CD4-positive, CD25-positive, alpha-beta regulatory T cell (primary cell): Measurements from ENCODE around the gene ABHD17A. TPM values are rescaled to one million over a fixed set of nuclear protein-coding genes. Genes with fewer than 3 reads are reported as not detected.
"Not testable (repeated sequence)": the region's sequence is repeated elsewhere in the genome, so short reads cannot be mapped to it uniquely, and the experiment has no call there.

Experiments used
- ATAC-seq, 2 donors: fragments of 150-1000 bp; cut with Tn5 transposase; one replicate each; pipeline ENCODE4 v1.10.0; 2021; ENCODE audit warnings: low read depth in 2 of 2, moderate number of reproducible peaks in 2 of 2, moderate library complexity in 1 of 2
- DNase-seq, 3 donors: peaks; one replicate each; pipeline versions ENCODE4 v3.0.0 to v3.0.0-alpha.2; 2012 to 2022; ENCODE audit warnings: mixed read lengths in 1 of 3
- H3K27ac ChIP-seq: one replicate; pipeline ENCODE4 v1.7.0; 2013; ENCODE audit warnings: mild to moderate bottlenecking, low read length; ENCODE audit not compliant: insufficient read depth, poor library complexity, severe bottlenecking
- H3K27me3 ChIP-seq: one replicate; pipeline ENCODE4 v1.7.0; 2013; ENCODE audit warnings: low read length; ENCODE audit not compliant: control insufficient read depth, insufficient read depth
- H3K36me3 ChIP-seq: one replicate; pipeline ENCODE4 v1.7.0; 2013; ENCODE audit warnings: mild to moderate bottlenecking, low read length, moderate library complexity; ENCODE audit not compliant: control insufficient read depth, insufficient read depth
- H3K4me1 ChIP-seq: 2 replicates; pipeline ENCODE4 v1.7.0; 2013; ENCODE audit warnings: mild to moderate bottlenecking, low read length; ENCODE audit not compliant: insufficient read depth, control insufficient read depth, poor library complexity, severe bottlenecking
- H3K4me3 ChIP-seq: one replicate; pipeline ENCODE4 v1.7.0; 2013; ENCODE audit warnings: low read depth, mild to moderate bottlenecking, low read length, moderate library complexity
- H3K9me3 ChIP-seq, 2 experiments: 1 replicate in 1 of 2; 2 replicates in 1 of 2; pipeline ENCODE4 v1.7.0; 2013; ENCODE audit warnings: low read length in 2 of 2, mild to moderate bottlenecking in 1 of 2, moderate library complexity in 1 of 2; ENCODE audit not compliant: control insufficient read depth in 2 of 2
- H3K27ac Mint-ChIP-seq, 3 donors: one replicate each; pipeline ENCODE4 v1.8.0; 2020 to 2022; ENCODE audit warnings: mild to moderate bottlenecking in 3 of 3, mixed read lengths in 3 of 3, moderate library complexity in 2 of 3
- H3K27me3 Mint-ChIP-seq: one replicate; pipeline ENCODE4 v1.8.0; 2022; ENCODE audit warnings: mild to moderate bottlenecking, mixed read lengths
- H3K36me3 Mint-ChIP-seq: one replicate; pipeline ENCODE4 v1.8.0; 2020; ENCODE audit warnings: mixed read lengths
- H3K4me1 Mint-ChIP-seq, 4 donors: one replicate each; pipeline ENCODE4 v1.8.0; 2020 to 2022; ENCODE audit warnings: mixed read lengths in 4 of 4, mild to moderate bottlenecking in 1 of 4
- H3K4me3 Mint-ChIP-seq, 4 donors: one replicate each; pipeline ENCODE4 v1.8.0; 2020 to 2022; ENCODE audit warnings: mild to moderate bottlenecking in 4 of 4, mixed read lengths in 4 of 4, moderate library complexity in 3 of 4
- H3K9me3 Mint-ChIP-seq, 7 donors: one replicate each; pipeline ENCODE4 v1.8.0; 2020 to 2022; ENCODE audit warnings: mixed read lengths in 7 of 7, mild to moderate bottlenecking in 3 of 7, moderate library complexity in 2 of 7
- polyA plus RNA-seq, 4 donors: library from polyadenylated mRNA; unstranded; fragments of 300-500 nt; fragmentation: Illumina TruSeq; gene quantifications; one replicate each; pipeline ENCODE4 v1.2.3, GENCODE V29; 2021
- total RNA-seq: library from RNA; stranded (reverse); gene quantifications from one replicate; pipeline ENCODE4 v1.2.3, GENCODE V29; 2022

Gene ABHD17A
- total and polyA plus RNA-seq, 5 donors from 2014 or later: 139 to 202 (median 152) TPM

DNA sequence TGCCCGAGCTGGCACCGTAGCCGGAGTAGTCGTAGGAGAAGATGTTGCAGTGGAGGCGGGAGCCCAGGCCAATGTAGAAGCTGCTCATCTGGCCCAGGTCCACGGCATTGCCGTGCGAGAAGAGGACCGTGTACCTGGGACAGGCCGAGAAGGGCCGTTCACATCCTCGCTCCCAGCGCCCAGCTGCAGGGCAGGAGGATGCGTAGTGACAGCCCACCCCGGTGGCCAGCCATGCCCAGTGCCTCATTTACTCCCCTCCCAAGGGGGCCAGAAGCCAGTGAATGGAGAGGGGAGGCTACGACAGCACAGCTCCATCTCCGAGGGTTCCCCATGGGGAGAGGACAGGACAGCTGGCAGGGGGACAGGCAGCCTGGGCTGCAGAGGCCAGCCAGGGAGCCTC is 5.3 kb downstream of the ABHD17A start:
- H3K4me3 ChIP-seq, H3K9me3 ChIP-seq, ATAC-seq, H3K27me3 Mint-ChIP-seq, H3K36me3 ChIP-seq, DNase-seq, H3K27me3 ChIP-seq, H3K9me3 Mint-ChIP-seq, H3K27ac ChIP-seq: not testable (repeated sequence)
- H3K36me3 Mint-ChIP-seq: peaks cover 15% of the 10 kb centered on the region
- peak overlapping the region in 1 of 4 donors; percentile 48 for H3K4me3 Mint-ChIP-seq
- H3K4me1 ChIP-seq: peaks cover 57% of the 10 kb centered on the region
- H3K4me1 Mint-ChIP-seq: peaks cover 0 to 49% (median 24%) of the 10 kb centered on the region in 4 donors
- H3K27ac Mint-ChIP-seq: peak overlapping the region in 1 of 3 donors; percentile 25

DNA sequence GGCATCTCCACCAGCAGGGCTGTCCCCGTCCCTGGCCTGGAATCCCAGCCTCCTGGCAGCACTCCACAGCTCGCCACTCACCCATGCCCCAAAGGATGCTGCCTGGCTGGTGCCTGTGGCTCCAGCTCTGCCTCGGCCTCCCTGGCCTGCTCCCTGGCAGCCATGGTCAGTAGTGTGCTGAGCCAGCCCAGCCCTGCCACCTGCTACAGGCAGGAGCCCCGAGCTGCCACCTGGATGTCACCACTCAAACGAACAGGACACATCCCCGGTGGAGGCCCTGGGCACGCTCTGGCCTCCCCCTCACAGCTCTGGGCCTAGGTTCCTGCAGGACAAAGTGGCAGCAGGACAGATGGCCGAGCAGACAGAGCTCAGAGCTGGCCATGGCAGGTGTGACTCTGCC is 6.7 kb downstream of the ABHD17A start:
- not testable (repeated sequence) for DNase-seq, H3K9me3 ChIP-seq, H3K27me3 Mint-ChIP-seq, H3K27ac Mint-ChIP-seq, H3K27ac ChIP-seq, H3K9me3 Mint-ChIP-seq, ATAC-seq, H3K27me3 ChIP-seq, H3K4me3 ChIP-seq, H3K36me3 Mint-ChIP-seq, H3K36me3 ChIP-seq
- H3K4me3 Mint-ChIP-seq: peak overlapping the region in 1 of 4 donors; percentile 21
- H3K4me1 Mint-ChIP-seq: peaks cover 5 to 51% (median 25%) of the 10 kb centered on the region in 4 donors
- H3K4me1 ChIP-seq: peaks cover 56% of the 10 kb centered on the region

DNA sequence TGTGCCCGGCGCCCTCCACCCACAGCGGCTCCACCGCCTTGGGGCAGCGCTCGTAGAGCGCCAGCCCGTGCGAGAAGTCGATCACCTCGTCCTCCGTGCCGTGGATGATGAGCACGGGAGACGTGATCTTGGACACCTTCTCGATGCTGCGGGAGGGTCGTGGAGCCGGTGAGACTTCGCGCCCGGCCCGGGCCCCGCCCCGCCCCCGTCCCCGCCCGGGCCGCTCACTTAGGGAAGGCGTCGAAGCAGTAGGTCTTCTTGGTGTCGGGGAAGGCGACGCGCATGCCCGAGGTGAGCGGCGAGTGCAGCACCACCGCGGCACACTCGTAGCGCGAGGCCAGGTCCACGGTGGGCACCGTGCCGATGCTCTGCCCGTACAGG is 8.0 kb downstream of the ABHD17A start:
- H3K27ac Mint-ChIP-seq: not testable (repeated sequence)
- H3K4me1 Mint-ChIP-seq: peaks cover 5 to 49% (median 18%) of the 10 kb centered on the region in 4 donors

DNA sequence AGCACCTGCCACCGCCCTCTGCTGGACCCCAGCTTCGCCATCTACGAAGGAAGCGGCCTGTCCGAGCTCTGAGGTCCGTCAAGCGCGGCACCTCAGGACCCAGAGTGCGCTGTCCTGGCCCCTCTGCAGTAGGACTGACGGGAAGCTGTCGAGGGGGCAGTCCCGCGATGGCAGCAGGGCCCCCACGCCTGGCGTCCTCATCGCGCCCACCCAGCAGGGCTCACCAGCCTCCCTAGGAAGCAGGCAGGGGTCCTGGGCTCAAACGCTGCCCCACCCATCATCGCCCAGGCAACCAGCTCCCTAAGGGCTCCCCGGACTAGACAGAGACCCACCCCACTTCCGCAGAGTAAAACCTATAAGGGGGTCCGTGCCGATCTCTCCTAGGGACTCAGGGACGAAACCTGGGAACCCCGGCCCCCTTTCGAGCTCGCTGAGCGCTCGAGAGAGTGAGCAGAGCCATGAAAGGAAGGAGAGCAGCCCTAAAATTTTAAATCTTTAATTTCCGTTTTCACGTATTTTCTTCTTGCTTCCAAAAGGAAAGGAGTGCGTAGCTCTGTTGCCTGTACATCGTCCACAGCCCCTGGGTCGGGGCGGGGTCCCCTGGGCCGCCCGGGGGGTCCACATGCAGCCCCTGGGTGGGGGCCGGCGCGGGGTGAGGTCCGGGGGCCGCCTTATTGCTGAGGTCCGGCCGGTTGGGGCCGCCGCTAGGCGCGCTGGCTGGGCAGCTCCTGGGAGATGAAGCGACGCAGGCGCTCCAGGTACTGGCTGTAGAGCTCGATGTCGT is 8.6 kb downstream of the ABHD17A start:
- Mint-ChIP-seq H3K27ac (peak overlapping the region; percentile 92 to 99 (median 94)), H3K4me3 (peak overlapping the region; percentile 90 to 98 (median 96)), H3K4me1 (peaks cover 5 to 49% (median 16%) of the 10 kb centered on the region in 4 donors)
- peak overlapping the region; percentile 44 for H3K4me3 ChIP-seq
- H3K36me3 Mint-ChIP-seq, H3K27me3 ChIP-seq, H3K36me3 ChIP-seq, ATAC-seq, DNase-seq, H3K9me3 ChIP-seq, H3K27me3 Mint-ChIP-seq, H3K9me3 Mint-ChIP-seq: not testable (repeated sequence)
- H3K27ac ChIP-seq: peak overlapping the region; percentile 93
- peaks cover 50% of the 10 kb centered on the region for H3K4me1 ChIP-seq

More for the DNA sequence above, 8.0 kb downstream of the ABHD17A start:
- not testable (repeated sequence) for ATAC-seq, H3K4me3 Mint-ChIP-seq, DNase-seq, H3K36me3 Mint-ChIP-seq, H3K4me3 ChIP-seq, H3K9me3 Mint-ChIP-seq, H3K27me3 Mint-ChIP-seq, H3K27me3 ChIP-seq, H3K9me3 ChIP-seq, H3K27ac ChIP-seq, H3K36me3 ChIP-seq
- H3K4me1 ChIP-seq: peaks cover 56% of the 10 kb centered on the region

DNA sequence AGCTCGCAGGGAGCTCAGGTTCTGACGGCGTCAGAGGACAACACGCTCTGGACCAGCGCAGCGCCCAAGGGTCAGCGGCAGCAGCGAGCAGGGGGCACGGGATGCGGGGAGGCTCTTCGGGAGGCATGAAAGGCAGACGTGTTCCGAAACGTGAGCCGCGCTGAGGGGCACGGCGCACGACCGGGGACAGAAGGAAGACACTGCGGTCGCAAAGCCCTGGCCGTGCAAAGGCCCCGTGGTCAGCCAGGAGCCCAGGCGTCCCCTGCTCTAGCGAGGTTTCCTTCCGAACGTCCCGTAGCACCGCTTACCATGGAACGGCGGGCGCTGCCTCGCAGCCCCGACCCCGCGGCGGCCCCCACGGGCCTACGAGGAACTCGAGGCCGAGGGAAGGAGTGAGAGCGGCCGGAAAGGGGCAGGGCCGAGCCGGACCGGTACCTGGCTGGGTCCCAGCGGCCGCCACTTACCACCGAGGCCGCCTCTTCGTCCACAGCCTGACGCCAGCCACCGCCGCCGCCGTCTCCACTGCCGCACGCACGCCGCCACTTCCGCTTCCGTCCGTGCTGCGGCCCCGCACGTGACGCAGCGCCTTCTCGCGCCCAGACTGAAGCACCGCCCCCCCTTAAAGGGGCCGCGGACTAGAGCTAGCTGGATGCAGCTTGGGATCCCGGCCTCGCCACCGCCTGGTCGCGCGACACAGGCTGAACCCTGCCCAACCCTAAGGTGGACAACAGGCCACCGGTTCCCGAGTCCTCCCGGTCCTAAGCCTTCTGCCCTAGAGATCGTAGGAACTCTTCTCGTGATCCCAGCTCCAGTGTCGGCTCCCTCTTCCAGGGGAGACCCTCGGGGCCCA is 9.4 kb downstream of the ABHD17A start:
- peak overlapping the region; percentile 97 to 99 (median 97) for H3K27ac Mint-ChIP-seq
- peaks cover 4% of the 10 kb centered on the region for H3K36me3 Mint-ChIP-seq
- ATAC-seq (peak; percentile 93 to 95), DNase-seq (peak; percentile 82 to 94 (median 86))
- peak overlapping the region; percentile 93 for H3K27ac ChIP-seq
- no peaks in the 10 kb centered on the region for H3K9me3 ChIP-seq
- peak overlapping the region; percentile 91 for H3K4me3 ChIP-seq
- H3K36me3 ChIP-seq: peaks cover under 1% of the 10 kb centered on the region
- H3K4me1 ChIP-seq: peaks cover 47% of the 10 kb centered on the region
- H3K27me3 Mint-ChIP-seq: peaks cover 5% of the 10 kb centered on the region
- peak overlapping the region; percentile 90 to 98 (median 96) for H3K4me3 Mint-ChIP-seq
- peaks cover 5 to 51% (median 16%) of the 10 kb centered on the region in 4 donors for H3K4me1 Mint-ChIP-seq
- peaks cover 0 to 5% (median 0%) of the 10 kb centered on the region in 7 donors for H3K9me3 Mint-ChIP-seq
- H3K27me3 ChIP-seq: no peaks in the 10 kb centered on the region

DNA sequence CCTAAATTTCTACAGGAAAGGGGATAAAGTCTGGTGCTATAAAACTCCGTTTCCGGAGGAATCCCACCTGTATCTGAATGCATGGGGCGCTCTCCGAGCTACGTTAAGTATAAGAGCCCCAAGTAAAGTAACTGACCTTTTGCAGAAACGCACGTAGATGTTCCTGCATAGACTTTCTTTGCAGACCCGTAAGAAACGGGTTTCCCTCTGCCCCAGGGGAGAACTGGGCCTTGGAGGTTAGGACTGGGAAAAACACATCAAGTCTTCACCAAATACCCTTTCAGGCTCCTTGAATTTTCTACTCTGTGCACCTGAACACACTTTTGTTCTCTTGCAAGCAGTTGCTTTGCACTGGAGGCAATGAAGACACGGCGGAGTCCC is 10.0 kb downstream of the ABHD17A start:
- not testable (repeated sequence) for H3K27me3 Mint-ChIP-seq, H3K9me3 Mint-ChIP-seq, H3K27me3 ChIP-seq, DNase-seq, H3K36me3 Mint-ChIP-seq, H3K36me3 ChIP-seq, H3K9me3 ChIP-seq
- Mint-ChIP-seq H3K4me1 (peaks cover 5 to 49% (median 19%) of the 10 kb centered on the region in 4 donors), H3K27ac (peak overlapping the region; percentile 97 to 99 (median 97)), H3K4me3 (peak overlapping the region; percentile 90 to 98 (median 96))
- H3K27ac ChIP-seq: peak overlapping the region; percentile 93
- peak overlapping the region; percentile 91 for H3K4me3 ChIP-seq
- ATAC-seq: peak in 1 of 2 donors; percentile 3
- H3K4me1 ChIP-seq: peaks cover 41% of the 10 kb centered on the region

DNA sequence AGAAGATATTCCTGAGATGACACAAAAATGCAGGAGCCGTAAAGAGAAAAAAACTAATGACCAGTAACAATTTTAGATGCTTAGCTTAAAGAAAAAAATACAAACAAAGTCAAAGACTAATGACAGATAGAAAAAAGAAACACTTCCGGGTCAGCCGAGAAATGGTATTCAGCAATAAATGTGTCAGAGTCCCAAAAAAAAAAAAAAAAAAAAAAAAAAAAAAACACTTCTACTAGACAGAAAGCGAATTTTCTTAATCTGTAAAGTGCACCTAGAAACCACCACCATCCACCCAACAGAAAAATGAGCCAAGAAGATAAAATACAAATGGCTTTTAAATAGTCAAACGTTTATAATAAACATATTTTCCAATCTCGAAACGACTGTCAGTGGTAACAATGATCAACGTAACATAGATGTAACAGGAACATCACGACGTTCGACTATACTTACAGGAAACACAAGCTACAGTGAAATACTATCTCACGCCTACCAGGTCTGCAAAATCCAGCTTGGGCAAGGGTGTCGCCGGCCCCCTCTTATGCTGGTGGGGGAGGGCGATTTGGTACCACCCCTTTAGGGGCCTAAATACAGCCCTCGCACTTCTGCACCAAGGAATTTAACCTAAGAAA is 10.6 kb downstream of the ABHD17A start:
- peaks cover 0 to 5% (median 0%) of the 10 kb centered on the region in 7 donors for H3K9me3 Mint-ChIP-seq
- peak overlapping the region; percentile 91 for H3K4me3 ChIP-seq
- peak in 2 of 3 donors; percentile 60 to 61 for DNase-seq

More for the DNA sequence above, 10.6 kb downstream of the ABHD17A start:
- Histone ChIP-seq H3K9me3 (no peaks in the 10 kb centered on the region), H3K27me3 (no peaks in the 10 kb centered on the region), H3K36me3 (no peaks in the 10 kb centered on the region), H3K4me1 (peaks cover 38% of the 10 kb centered on the region), H3K27ac (peak overlapping the region; percentile 93)
- Mint-ChIP-seq H3K36me3 (peaks cover 4% of the 10 kb centered on the region), H3K27me3 (peaks cover 5% of the 10 kb centered on the region), H3K4me3 (peak overlapping the region; percentile 90 to 98 (median 96)), H3K4me1 (peaks cover 5 to 49% (median 20%) of the 10 kb centered on the region in 4 donors), H3K27ac (peak overlapping the region; percentile 18 to 99 (median 97))
- peak; percentile 27 to 36 for ATAC-seq
